Upper lobe of right lung (tissue), 1 donor: Measurements from ENCODE around the gene NOTCH2. TPM values are rescaled to one million over a fixed set of nuclear protein-coding genes. Genes with fewer than 3 reads are reported as not detected.
"Not testable (repeated sequence)": the region's sequence is repeated elsewhere in the genome, so short reads cannot be mapped to it uniquely, and the experiment has no call there.

Experiments used
- ATAC-seq: fragments of 200-7000 bp; cut with Tn5 transposase; one replicate; pipeline ENCODE4 v1.9.1; 2020; ENCODE audit warnings: mild to moderate bottlenecking, moderate library complexity
- DNase-seq: peaks from one replicate; pipeline ENCODE4 v3.0.0-alpha.2; 2020
- H3K27ac ChIP-seq: fragments of 200-600 bp; one replicate; pipeline ENCODE4 v1.8.0; 2022
- H3K27me3 ChIP-seq: fragments of 200-600 bp; one replicate; pipeline ENCODE4 v1.8.0; 2022; ENCODE audit warnings: mild to moderate bottlenecking
- H3K36me3 ChIP-seq: fragments of 200-600 bp; one replicate; pipeline ENCODE4 v1.8.0; 2022
- H3K4me1 ChIP-seq: fragments of 200-600 bp; one replicate; pipeline ENCODE4 v1.8.0; 2022
- H3K4me3 ChIP-seq: fragments of 200-600 bp; one replicate; pipeline ENCODE4 v1.8.0; 2022; ENCODE audit warnings: mild to moderate bottlenecking
- H3K9me3 ChIP-seq: fragments of 200-600 bp; one replicate; pipeline ENCODE4 v1.8.0; 2022
- intact Hi-C: fragments of 100-400 bp; cut with DNase I; formaldehyde crosslinking; loops from one replicate; pipeline ENCODE4 v1.11.0; 2022
- long read RNA-seq: library from polyadenylated mRNA; unstranded; transcript quantifications from one replicate; pipeline ENCODE4 v2.0.0, GENCODE V29; 2021
- total RNA-seq: library from RNA; stranded (reverse); fragmentation: NEBNext Ultra II Directional; extraction: Animal tissue kit (Norgen Biotek cat#: 25700); gene quantifications from one replicate; pipeline ENCODE4 v1.2.1, GENCODE V29; 2021
- donor health status: DM: no; HTN: yes; CAD: no; lungs with severe emphysema.

Gene NOTCH2
- total RNA-seq: 97.3 TPM
- long read RNA-seq, full-length matches to known transcripts: 2 of 57 reads
- long read RNA-seq, partial matches to known transcripts: 20 of 57 reads
- long read RNA-seq, other reads (novel, unspliced or antisense): 35 of 57 reads

DNA sequence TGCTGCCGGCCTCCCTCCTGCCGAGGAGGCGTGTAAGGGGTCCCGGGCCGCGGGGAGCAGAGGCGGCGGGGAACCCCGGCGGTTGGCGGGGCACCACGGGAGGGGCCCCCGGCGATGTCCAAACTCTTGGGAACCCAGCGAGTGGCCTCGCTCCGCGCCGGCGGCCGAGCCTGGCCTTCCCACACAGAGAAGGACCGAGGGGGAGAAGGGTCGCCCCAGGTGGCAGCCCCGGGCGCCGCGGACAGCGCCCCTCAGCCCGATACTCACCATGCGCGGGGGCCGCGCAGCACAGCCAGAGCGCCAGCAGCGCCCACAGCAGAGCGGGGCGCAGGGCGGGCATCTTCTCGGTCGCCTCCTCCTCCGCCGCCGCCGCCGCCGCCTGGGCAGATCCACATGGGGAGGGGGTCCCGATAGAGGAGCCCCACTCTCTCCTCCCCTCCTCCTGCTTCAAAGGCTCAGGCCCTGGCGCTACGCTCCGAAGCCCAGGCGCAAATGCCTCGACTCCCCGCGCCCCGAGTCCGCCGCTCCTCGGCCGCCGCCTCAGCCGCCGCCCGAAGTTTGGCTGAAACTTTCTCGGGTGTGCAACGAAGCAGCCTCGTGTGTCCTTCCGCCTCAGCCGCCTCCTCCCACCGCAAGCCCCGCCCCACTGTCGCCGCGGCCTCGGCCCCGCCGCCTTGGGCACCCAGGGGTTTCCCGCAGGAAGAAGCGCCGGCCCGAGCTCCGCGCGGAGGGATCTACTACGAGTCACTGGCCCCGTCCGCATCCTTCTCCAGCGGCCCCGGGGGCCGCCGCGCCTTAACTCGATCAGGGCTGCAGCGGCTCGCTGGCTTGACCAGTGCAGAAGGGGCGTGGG, at the start of gene NOTCH2:
Gene NOTCH2, minus strand, starts transcription at position 596 of the 853 bp plus-strand sequence. Its CDS starts 256 bp downstream, at position 340.
- peak; percentile 87 for ATAC-seq
- intact Hi-C loops, H3K27me3 ChIP-seq, H3K9me3 ChIP-seq, H3K4me1 ChIP-seq, H3K36me3 ChIP-seq: not testable (repeated sequence)
- Histone ChIP-seq H3K4me3 (peak within 1 kb of the TSS; percentile 61), H3K27ac (peak within 1 kb of the TSS; percentile 81)
- peak; percentile 85 for DNase-seq

DNA sequence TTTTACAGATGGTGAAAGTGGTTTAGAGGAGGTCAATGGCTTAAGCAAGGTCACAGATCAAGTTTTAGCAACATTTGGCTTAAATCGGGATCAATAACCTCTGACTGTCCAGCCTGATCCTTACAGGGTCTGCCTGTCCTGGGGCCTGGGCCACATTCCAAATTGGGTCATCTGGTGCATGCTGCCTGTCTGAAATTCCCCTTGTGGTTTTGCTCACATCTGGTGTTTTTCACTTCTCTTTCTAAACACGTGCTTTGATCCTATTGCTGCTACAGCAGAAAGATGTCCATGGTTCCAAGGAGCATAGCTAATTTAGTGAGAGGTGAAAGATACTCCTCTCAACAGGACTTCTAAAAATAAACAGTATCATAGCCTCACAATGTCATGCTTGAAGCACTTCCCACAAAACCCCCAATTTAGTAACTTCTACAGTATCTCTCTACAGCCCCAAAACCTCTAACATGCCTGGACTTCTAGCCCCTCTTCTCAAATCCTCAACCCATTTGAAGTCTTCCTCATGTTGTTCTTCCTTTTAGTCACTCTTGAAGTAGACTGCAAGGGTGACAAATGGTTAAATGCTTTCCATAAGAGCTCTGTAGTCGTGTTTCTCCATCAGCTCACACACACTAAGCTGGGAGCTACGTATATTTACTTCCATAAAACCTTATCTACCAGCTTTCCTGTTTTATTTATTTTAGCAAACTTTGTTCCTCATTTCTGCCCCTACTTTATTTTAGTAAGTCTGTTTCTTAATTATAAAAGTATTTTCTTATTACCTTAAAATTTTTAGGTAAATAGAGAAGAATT, 48.1 kb upstream of the NOTCH2 start:
- H3K9me3 ChIP-seq, H3K27me3 ChIP-seq, H3K36me3 ChIP-seq, H3K4me3 ChIP-seq, intact Hi-C loops, H3K4me1 ChIP-seq, H3K27ac ChIP-seq: not testable (repeated sequence)
- peak; percentile 50 for DNase-seq
- peak; percentile 65 for ATAC-seq

DNA sequence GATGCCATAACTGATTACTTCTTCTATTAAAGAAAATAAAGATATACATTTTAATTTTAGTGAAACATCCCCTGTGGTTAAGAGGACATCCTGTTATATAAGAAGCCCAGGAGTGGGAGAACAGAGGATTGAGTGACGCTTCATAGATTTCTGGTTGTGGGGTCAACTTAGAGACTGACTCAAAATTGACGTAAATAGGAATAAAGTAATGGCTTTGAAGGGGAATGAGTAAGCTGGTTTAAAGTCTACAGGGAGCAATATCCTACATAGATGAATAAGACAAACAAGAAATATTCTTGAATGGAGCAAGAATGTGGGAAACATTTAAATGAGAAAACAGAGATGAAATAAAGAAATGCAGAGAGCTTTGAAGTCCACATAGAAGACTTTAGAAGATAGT, 46.6 kb upstream of the NOTCH2 start:
- H3K27me3 ChIP-seq, H3K4me1 ChIP-seq, intact Hi-C loops, ATAC-seq, H3K36me3 ChIP-seq, H3K9me3 ChIP-seq, H3K27ac ChIP-seq, DNase-seq, H3K4me3 ChIP-seq: not testable (repeated sequence)

DNA sequence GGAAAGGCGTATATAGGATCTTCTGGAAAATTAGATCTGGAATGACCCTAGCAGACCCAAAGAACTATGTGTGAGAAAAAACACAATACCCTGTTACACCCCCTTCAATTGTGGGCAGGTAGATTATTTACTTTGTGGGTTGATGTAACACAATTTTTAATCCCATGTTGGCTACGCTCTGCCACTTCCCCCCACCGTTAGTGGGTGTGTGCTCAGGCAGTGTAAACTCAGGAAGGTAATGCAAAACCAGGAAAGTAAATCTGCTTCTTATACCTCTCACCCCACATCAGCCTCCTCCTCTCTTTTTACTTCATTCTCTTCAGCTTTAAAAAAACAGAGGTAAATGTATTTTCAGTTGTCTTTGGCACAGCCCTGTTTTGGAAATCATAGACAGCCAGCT, 43.7 kb upstream of the NOTCH2 start:
- ATAC-seq, H3K36me3 ChIP-seq, H3K9me3 ChIP-seq, H3K27ac ChIP-seq, intact Hi-C loops, H3K4me3 ChIP-seq, H3K27me3 ChIP-seq, DNase-seq, H3K4me1 ChIP-seq: not testable (repeated sequence)

DNA sequence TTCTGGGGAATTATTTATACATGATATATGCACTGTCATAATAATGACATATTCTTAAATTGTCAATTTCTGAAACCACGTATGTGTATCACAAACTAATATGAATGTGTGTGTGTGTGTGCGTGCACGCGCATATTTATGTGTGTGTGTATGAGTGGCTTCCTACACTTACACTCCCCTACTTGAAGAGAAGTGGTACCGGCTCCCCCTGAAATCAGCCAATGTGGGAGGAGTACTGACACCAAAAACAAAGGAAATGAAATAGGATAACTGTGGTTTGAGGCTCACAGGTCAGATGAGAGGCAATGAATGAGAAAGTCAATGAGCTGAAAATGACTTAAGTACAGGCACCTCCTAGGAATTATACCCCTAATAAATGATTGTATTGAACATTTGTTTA, 42.8 kb upstream of the NOTCH2 start:
- H3K36me3 ChIP-seq, DNase-seq, H3K27ac ChIP-seq, ATAC-seq, intact Hi-C loops, H3K4me3 ChIP-seq, H3K27me3 ChIP-seq, H3K9me3 ChIP-seq, H3K4me1 ChIP-seq: not testable (repeated sequence)

DNA sequence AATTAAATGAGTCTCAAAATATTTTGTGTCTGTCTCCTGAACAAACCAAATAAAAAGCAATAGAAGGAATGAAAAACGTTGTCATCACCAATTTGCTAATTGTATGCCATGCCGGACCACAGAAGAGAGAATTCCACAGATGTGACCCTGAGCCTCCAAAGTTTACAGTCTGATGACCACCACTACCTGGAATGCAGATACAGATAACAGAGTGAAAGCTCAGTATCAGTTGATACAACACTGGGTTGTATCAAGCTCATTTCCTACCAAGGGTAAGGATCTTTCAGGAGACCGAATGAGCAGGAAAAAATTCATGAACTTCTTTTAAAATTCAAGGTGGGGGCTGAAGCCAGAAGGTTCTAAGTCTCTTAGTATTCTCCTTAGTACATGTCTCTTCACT, 42.3 kb upstream of the NOTCH2 start:
- H3K4me3 ChIP-seq, H3K27ac ChIP-seq, intact Hi-C loops, H3K36me3 ChIP-seq, H3K4me1 ChIP-seq, DNase-seq, H3K9me3 ChIP-seq, ATAC-seq, H3K27me3 ChIP-seq: not testable (repeated sequence)

DNA sequence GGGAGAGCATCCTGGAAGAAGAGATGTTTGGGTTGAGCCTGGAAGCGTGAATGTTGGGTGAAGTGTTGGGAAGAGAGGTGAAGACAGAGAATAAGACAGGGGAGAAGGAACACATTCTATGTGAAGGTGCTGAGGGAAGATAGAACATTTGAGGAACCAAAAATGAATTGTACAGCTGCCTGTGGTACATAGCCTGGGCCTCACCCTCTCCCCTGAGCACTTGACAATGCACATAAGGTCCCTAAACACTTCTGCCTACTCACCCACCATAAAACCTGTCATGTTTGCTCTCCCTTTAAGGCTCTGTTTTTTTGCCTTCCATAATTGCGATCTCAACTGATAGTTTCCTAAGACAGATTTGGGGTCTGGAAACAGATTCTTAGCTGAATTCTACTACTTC, 41.5 kb upstream of the NOTCH2 start:
- H3K27ac ChIP-seq, H3K4me3 ChIP-seq, intact Hi-C loops, H3K27me3 ChIP-seq, H3K4me1 ChIP-seq, DNase-seq, H3K9me3 ChIP-seq, H3K36me3 ChIP-seq, ATAC-seq: not testable (repeated sequence)

DNA sequence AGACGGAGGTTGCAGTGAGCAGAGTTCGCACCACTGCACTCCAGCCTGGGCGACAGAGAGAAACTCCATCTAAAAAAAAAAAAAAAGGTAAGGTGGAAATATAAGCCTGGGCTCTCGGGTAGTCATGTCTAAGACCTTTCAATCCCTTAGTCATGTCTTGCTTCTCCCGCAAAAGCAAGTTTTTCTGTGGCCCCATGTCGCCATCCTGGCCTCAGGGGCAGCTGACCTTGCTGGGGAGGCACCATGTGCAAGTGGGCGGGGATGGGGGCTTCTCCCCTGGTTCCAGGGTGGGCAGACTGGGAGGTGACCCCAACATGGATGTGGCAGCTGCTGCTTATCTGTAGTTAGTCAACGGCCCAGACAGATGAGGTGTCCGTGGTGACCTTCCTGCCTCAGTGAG, 40.2 kb upstream of the NOTCH2 start:
- ATAC-seq, H3K27me3 ChIP-seq, H3K36me3 ChIP-seq, intact Hi-C loops, DNase-seq, H3K4me1 ChIP-seq, H3K9me3 ChIP-seq, H3K4me3 ChIP-seq, H3K27ac ChIP-seq: not testable (repeated sequence)

DNA sequence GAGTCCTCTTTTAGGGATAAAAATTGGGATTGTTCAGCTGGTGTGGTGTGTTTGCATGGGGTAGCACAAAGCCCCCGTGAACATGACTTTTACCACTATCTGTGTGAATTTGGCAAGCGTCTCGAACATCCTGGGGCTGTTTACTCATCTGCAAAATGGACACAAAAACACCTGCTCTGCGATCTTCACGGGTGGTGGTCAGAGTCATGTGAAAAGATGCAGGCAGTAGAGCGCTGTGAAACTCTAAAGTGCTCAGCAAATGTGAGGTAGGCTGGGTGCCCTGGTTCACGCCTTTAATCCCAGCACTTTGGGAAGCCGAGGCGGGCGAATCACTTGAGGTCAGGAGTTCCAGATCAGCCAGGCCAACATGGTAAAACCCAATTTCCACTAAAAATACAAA, 39.7 kb upstream of the NOTCH2 start:
- H3K27me3 ChIP-seq, H3K9me3 ChIP-seq, H3K36me3 ChIP-seq, DNase-seq, H3K27ac ChIP-seq, H3K4me1 ChIP-seq, ATAC-seq, intact Hi-C loops, H3K4me3 ChIP-seq: not testable (repeated sequence)

DNA sequence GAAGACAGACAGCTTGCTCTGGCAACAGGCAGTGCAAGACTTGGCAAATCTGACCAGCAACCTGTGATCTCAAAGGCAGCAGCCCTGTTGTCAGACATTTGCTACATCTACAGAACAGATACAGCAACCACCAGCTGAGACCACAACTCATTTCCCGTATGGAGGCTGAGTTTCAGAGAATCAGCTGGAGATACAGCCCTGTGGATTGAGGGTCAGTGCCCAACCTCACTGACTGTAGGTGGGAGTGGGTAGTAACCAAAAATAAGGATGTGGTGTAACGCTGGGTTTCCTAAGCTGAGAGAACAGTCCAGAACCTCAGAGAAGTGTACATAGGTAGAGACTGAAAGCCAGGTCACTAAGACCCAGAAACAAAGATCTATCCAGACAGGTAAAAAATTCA, 35.8 kb upstream of the NOTCH2 start:
- H3K27me3 ChIP-seq, H3K9me3 ChIP-seq, H3K27ac ChIP-seq, DNase-seq, intact Hi-C loops, H3K4me3 ChIP-seq, H3K36me3 ChIP-seq, H3K4me1 ChIP-seq: not testable (repeated sequence)
- ATAC-seq: peak; percentile 50

DNA sequence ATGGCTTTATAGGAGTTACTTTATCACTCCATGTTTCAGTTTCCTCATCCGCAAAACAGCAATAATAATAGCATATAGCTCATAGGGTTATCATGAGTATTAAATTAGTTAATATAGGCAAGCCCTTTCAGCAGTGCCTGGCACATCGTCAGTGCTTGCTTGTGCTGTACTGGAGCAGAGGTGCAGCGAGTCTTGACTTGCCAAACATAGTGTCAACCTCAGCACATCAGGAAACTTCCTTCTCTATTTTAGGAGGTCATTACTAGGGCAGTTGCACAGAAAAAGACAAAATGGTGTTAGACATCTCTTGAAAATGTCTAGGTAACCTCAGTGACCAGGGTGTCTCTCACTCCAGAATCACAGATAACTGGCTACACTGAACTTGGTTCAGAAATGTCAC, 34.3 kb upstream of the NOTCH2 start:
- ATAC-seq: peak; percentile 78
- H3K27ac ChIP-seq, H3K27me3 ChIP-seq, H3K9me3 ChIP-seq, intact Hi-C loops, H3K4me1 ChIP-seq, DNase-seq, H3K36me3 ChIP-seq, H3K4me3 ChIP-seq: not testable (repeated sequence)

DNA sequence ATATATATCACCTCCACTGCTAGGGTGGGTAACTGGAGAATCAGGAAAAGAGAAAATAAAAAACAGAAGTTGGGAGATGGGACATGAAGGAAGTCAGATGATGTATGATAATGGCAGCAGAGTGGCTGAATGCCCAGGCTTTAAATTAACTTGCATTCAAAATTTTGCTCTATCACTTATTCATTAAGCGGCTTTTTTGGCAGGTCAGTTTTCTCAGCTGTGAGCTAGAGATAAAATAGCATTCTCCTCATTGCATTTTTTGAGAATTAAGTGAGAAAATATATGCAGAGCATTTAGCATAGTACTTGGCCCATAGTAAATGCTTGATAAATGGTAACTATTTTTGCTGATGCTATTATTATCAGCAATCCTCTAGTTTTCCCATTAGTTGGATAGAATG, 32.1 kb upstream of the NOTCH2 start:
- DNase-seq, H3K4me3 ChIP-seq, ATAC-seq, H3K9me3 ChIP-seq, H3K4me1 ChIP-seq, H3K27ac ChIP-seq, intact Hi-C loops, H3K27me3 ChIP-seq, H3K36me3 ChIP-seq: not testable (repeated sequence)

DNA sequence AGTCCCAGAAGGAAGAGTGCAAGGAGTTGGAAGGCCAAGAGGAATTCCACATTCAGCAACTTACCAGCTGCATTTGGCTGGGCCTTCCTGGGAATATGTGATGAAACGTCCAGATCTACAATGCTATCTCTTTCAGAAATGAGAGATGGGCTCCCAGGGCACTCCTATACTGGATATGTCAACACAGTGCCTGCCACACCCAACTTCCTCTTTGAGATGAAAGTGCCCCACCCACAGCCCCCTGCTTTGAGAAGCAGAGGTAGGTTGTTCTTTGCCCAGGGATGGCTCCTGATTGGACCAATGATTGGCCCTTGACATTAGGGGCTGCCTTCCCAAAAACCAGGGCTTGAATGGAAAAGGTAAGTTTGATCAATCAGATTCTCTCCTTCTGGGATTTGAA, 31.1 kb upstream of the NOTCH2 start:
- H3K9me3 ChIP-seq, H3K4me1 ChIP-seq, H3K4me3 ChIP-seq, H3K27me3 ChIP-seq, H3K27ac ChIP-seq, intact Hi-C loops, DNase-seq, H3K36me3 ChIP-seq: not testable (repeated sequence)
- ATAC-seq: peak; percentile 27
